ENCODE measurements around the gene ISOC2.

- TF ChIP-seq CTCF (IDR thresholded peaks at IDR 0.05; ENCODE audit: insufficient read depth, low read length, poor library complexity, severe bottlenecking), result no peak
- TF ChIP-seq EZH2phosphoT487 (conservative IDR thresholded peaks at IDR 0.05; ENCODE audit: low read length), result no peak
These were observed 3.6 kb downstream of the ISOC2 start for GRCh38 chr19:55457683-55458457.

Measured in SU-DHL-6 (cell line).